ENCODE results near the gene KRT80.
"Not testable (repeated sequence)": the region's sequence is repeated elsewhere in the genome, so short reads cannot be mapped to it uniquely, and the experiment has no call there.

The KRT80 gene

DNA sequence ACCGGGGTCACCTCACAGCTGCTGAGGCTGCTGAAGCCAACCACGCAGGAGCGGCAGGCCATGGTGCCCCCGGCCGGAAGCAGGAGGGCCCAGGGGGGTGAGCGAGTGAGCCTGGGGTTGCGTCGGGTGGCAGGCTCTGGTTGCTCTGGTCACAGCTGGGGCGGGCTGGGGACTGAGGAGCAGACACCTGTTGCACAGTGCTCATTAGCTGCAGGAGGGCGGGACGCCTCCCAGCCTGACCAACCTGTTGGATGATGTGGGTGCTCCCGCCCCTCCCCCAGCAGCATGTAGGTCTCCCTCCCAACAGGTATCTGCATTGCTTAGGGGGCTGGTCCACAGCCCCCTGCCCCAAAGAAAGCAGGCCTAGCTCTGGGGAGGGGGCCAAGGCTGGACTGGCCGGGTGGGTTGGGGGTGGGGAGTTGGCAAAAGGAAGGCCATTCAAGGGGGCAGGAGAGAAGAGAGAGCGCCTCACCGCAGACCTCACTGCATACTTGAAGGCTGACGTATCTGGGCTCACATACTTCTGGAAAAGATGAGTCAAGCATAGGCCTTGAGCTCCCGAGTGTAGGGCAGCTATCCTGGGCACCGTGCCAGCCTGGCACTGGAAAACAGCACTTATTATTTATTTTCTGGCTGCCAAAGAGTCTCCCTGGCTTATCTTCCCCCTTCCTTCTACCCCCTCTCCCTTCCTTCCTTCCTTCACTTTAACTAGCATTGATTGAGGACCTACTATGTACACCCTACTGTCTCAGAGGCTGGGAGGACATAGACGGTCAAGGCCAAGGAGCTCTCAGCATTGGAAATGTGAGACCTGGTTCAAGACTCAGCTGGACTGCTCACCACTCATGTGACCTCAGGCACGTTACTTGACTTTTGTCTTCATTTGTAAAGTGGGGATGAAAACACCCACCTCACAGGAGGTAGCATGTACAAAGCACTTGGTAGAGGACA lies at the start of gene KRT80:
KRT80 (minus strand) TSS at position 174 of the 951 bp plus-strand sequence; CDS start at position 62, 112 bp downstream.
- TF ChIP-seq, protein P1, sequence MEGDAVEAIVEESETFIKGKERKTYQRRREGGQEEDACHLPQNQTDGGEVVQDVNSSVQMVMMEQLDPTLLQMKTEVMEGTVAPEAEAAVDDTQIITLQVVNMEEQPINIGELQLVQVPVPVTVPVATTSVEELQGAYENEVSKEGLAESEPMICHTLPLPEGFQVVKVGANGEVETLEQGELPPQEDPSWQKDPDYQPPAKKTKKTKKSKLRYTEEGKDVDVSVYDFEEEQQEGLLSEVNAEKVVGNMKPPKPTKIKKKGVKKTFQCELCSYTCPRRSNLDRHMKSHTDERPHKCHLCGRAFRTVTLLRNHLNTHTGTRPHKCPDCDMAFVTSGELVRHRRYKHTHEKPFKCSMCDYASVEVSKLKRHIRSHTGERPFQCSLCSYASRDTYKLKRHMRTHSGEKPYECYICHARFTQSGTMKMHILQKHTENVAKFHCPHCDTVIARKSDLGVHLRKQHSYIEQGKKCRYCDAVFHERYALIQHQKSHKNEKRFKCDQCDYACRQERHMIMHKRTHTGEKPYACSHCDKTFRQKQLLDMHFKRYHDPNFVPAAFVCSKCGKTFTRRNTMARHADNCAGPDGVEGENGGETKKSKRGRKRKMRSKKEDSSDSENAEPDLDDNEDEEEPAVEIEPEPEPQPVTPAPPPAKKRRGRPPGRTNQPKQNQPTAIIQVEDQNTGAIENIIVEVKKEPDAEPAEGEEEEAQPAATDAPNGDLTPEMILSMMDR (IDR thresholded peaks at IDR 0.05; ENCODE audit: extremely low read depth, insufficient read depth, missing control alignments), result no peak
- in situ Hi-C loops (cut with MboI; ENCODE audit: low pct_unique_long_range_greater_than_20kb, low sequenced_read_pairs, unreplicated experiment), result no loop called here
- no peak for DNase-seq (ENCODE audit: low spot score)

DNA sequence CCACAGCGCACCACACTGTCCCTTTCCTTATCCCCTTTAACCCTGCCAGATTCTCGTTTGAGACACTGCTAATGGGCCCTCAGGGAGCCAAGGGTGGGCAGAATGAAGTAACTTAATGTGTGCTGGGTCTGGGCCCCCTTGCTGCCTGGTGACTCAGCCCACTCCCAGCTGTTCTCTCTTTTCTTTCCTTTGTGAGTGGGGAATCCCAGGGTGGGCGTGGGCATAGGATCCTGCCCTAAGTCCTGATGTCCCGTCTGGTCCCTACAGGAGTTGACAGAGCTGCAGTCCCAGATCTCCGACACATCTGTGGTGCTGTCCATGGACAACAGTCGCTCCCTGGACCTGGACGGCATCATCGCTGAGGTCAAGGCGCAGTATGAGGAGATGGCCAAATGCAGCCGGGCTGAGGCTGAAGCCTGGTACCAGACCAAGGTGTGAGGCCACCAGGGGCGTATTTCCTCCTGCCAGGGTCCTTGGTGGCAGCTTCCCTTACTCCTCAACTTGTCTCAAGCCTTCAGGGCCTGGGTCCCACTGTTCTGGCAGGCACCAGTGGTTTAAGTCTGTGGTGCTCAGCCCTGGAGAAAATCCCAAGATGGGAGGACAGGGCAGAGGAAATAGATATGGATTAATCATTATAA lies 49.5 kb upstream of the KRT80 start:
- no peak for DNase-seq (ENCODE audit: low spot score)
- TF ChIP-seq, protein P1 (IDR thresholded peaks at IDR 0.05; ENCODE audit: extremely low read depth, insufficient read depth, missing control alignments), result no peak
- in situ Hi-C loops (cut with MboI; ENCODE audit: low pct_unique_long_range_greater_than_20kb, low sequenced_read_pairs, unreplicated experiment), result no loop called here

DNA sequence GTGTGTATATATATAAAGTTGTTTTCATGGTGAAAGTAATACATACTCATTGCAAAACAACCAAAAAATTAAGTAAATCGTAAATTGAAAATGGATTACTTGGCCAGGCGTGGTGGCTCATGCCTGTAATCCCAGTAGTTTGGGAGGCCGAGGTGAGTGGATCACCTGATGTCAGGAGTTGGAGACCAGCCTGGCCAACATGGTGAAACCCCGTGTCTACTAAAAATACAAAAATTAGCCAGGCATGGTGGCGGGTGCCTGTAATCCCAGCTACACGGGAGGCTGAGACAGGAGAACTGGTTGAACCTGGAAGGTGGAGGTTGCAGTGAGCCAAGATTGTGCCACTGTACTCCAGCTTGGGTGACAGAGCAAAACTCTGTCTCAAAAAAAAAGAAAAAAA lies 48.4 kb upstream of the KRT80 start:
- DNase-seq (ENCODE audit: low spot score); in situ Hi-C loops (cut with MboI; ENCODE audit: low pct_unique_long_range_greater_than_20kb, low sequenced_read_pairs, unreplicated experiment): not testable (repeated sequence)

DNA sequence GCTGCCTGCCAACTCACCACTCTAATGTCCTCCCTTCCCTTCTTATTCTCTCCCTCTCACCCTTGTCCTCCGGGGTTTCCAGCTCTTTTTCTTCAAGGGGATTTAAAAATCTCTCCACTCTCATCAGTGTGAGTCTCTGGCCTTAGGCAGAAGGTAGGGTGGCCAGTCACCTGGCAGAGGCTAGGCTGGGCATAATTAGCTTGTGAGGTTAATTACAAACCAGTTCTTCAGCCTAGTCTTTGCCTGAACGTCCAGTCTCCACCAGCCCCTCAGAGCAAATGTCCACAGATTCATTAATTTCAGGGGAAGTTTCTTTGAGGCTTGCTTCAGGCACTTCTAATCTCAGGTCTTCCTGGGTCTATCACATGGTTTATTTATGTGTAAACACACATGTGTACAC lies 48.0 kb upstream of the KRT80 start:
- in situ Hi-C loops (cut with MboI; ENCODE audit: low pct_unique_long_range_greater_than_20kb, low sequenced_read_pairs, unreplicated experiment), result no loop called here
- TF ChIP-seq, protein P1 (IDR thresholded peaks at IDR 0.05; ENCODE audit: extremely low read depth, insufficient read depth, missing control alignments), result no peak

DNA sequence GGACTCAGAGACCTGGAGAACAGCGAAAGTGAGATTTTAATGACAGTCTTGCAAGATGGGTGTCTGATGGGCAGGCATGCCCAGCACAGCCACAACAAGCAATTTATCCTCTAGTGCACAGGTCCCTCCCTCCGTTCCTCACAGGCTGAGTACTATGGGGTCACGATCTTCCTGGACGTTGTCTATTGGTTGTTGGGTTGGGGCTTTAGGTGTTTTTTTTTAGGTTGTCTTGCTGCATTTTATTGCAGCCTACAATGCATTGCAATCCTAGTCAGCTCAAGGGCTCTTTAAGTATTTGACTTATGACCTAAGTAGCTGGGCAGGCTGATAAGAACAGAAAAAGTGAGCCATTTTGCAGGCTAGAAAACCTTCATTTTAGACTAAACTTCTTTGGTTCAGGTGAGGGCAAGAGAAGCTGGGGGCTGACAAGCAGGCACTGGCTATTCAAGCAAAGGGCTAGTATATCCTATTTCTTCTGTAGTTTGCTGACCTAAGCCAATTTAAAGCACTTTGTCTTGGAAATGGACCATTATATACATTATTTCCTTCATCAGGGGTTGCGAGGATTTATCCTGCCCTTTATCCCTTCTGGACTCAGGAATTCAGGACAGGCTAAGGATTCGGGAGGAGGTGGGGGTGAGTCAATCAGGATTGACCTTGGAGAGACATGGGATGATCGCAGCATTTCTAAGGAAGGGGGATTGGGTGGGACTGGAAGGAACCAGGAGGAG lies 47.3 kb upstream of the KRT80 start:
- in situ Hi-C loops (cut with MboI; ENCODE audit: low pct_unique_long_range_greater_than_20kb, low sequenced_read_pairs, unreplicated experiment), result no loop called here
- TF ChIP-seq, protein P1 (IDR thresholded peaks at IDR 0.05; ENCODE audit: extremely low read depth, insufficient read depth, missing control alignments), result no peak
- no peak for DNase-seq (ENCODE audit: low spot score)

More for the DNA sequence above, 48.0 kb upstream of the KRT80 start:
- no peak for DNase-seq (ENCODE audit: low spot score)

DNA sequence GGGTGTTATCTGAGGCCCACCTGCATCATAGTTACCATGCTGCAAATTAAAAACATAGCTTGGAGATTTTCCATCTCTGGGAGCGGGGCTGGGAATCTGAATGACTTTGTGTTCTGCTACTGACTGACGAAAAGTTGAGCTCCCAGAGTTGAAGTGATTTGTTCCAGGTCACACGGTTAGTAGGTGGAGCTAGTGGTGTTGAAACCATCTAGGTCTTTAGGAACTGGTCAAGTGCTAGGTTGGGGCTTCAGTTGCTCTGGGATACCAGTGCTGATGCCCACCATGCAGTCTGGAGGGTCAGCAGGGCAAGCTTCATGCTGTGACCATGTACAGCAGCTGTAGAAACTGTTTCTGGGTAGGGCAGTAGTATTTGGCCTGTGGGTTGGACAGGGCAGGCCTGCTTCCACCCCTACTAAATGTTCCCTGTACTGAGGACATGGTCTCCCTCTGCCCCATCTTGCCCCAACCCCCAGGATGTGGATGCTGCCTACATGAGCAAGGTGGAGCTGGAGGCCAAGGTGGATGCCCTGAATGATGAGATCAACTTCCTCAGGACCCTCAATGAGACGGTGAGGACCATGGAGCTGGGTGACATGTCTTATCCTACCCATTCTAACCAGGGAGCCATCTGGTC lies 46.5 kb upstream of the KRT80 start:
- TF ChIP-seq, protein P1 (IDR thresholded peaks at IDR 0.05; ENCODE audit: extremely low read depth, insufficient read depth, missing control alignments), result no peak
- in situ Hi-C loops (cut with MboI; ENCODE audit: low pct_unique_long_range_greater_than_20kb, low sequenced_read_pairs, unreplicated experiment), result no loop called here
- DNase-seq (ENCODE audit: low spot score), result no peak

Measured in GM13977 (cell line).